H1 (cell line): ENCODE results near the gene GNAQ. TPM values are rescaled to one million over a fixed set of nuclear protein-coding genes. Genes with fewer than 3 reads are reported as not detected.

Source experiments
- CTCF ChIA-PET: fragments of 300-600 bp; sonication (Branson Sonifier 250); formaldehyde crosslinking; loops from one replicate; lab custom pipeline; 2021; ENCODE audit not compliant: partially characterized antibody; lab: Charles Lee
- POLR2A ChIA-PET: fragments of 300-600 bp; sonication (Branson Sonifier 250); formaldehyde crosslinking; loops from one replicate; lab custom pipeline; 2021; ENCODE audit warnings: inconsistent platforms; ENCODE audit not compliant: partially characterized antibody; lab: Charles Lee
- DNase-seq, 2 experiments: peaks; one replicate each; pipeline versions ENCODE4 v3.0.0 to v3.0.0-alpha.2; 2010 to 2022; ENCODE audit warnings: low spot score in 2 of 2, low read depth in 1 of 2, mixed read lengths in 1 of 2
- FAIRE-seq: peaks from 2 replicates; lab custom pipeline; 2011; peaks lifted over from hg19 to GRCh38; lab: Jason Lieb, UNC
- H2AFZ ChIP-seq: 2 replicates; pipeline ENCODE4 v1.8.1; 2012; ENCODE audit warnings: low read length, inconsistent platforms
- H2AK5ac ChIP-seq: 2 replicates; pipeline ENCODE4 v1.6.1; 2013; ENCODE audit warnings: low read depth, low read length
- H2BK120ac ChIP-seq: replicated peaks from 2 replicates; pipeline ENCODE3; 2013; ENCODE audit warnings: low read depth, low read length, inconsistent platforms
- H2BK12ac ChIP-seq: 2 replicates; pipeline ENCODE4 v1.6.1; 2013; ENCODE audit warnings: low read depth, low read length
- H2BK15ac ChIP-seq: 2 replicates; pipeline ENCODE4 v1.6.1; 2013; ENCODE audit warnings: low read length
- H2BK20ac ChIP-seq: 2 replicates; pipeline ENCODE4 v1.6.1; 2013; ENCODE audit warnings: low read length
- H2BK5ac ChIP-seq: 2 replicates; pipeline ENCODE4 v1.6.1; 2013; ENCODE audit warnings: low read depth, low read length
- H3K14ac ChIP-seq: 2 replicates; pipeline ENCODE4 v1.6.1; 2013; ENCODE audit warnings: inconsistent platforms; ENCODE audit not compliant: insufficient read length
- H3K18ac ChIP-seq: 2 replicates; pipeline ENCODE4 v1.6.1; 2013; ENCODE audit warnings: low read length; ENCODE audit errors: extremely low read depth
- H3K23ac ChIP-seq: 2 replicates; pipeline ENCODE4 v1.6.1; 2013; ENCODE audit warnings: inconsistent platforms; ENCODE audit not compliant: insufficient read length
- H3K23me2 ChIP-seq: 2 replicates; pipeline ENCODE4 v1.6.1; 2013; ENCODE audit warnings: low read depth, low read length
- H3K27ac ChIP-seq: 2 replicates; pipeline ENCODE4 v1.6.1; 2011; ENCODE audit warnings: low read depth, low read length, inconsistent platforms
- H3K27me3 ChIP-seq, 4 experiments: replicated peaks in 1 of 4; 1 replicate in 1 of 4; 2 replicates in 3 of 4; pipeline versions ENCODE4 v1.6.1 to v1.8.1; 2011 to 2013; ENCODE audit warnings: low read length in 3 of 4, mild to moderate bottlenecking in 3 of 4, inconsistent platforms in 2 of 4, mixed read lengths in 2 of 4, moderate library complexity in 1 of 4; ENCODE audit not compliant: control insufficient read depth in 3 of 4, insufficient read depth in 3 of 4; ENCODE audit errors: extremely low read depth in 1 of 4
- H3K36me3 ChIP-seq, 4 experiments: 2 replicates each; pipeline versions ENCODE4 v1.6.1 to v1.8.1; 2011 to 2013; ENCODE audit warnings: mild to moderate bottlenecking in 4 of 4, low read length in 3 of 4, moderate library complexity in 2 of 4, control low read depth in 1 of 4, inconsistent platforms in 1 of 4; ENCODE audit not compliant: insufficient read depth in 4 of 4, control insufficient read depth in 2 of 4
- H3K4ac ChIP-seq: replicated peaks from 2 replicates; pipeline ENCODE3; 2013; ENCODE audit warnings: low read length, low read depth, mixed read lengths, inconsistent platforms; ENCODE audit not compliant: insufficient read length
- H3K4me1 ChIP-seq, 4 experiments: replicated peaks in 1 of 4; 1 replicate in 1 of 4; 2 replicates in 3 of 4; pipeline versions ENCODE4 v1.6.1 to v1.8.1; 2011 to 2013; ENCODE audit warnings: low read length in 3 of 4, inconsistent platforms in 2 of 4, mixed read lengths in 1 of 4; ENCODE audit not compliant: insufficient read depth in 4 of 4, control insufficient read depth in 3 of 4
- H3K4me2 ChIP-seq, 2 experiments: 2 replicates each; pipeline versions ENCODE4 v1.6.1 to v1.8.1; 2011 to 2013; ENCODE audit warnings: low read depth in 2 of 2, low read length in 2 of 2, control low read depth in 1 of 2, inconsistent platforms in 1 of 2, mild to moderate bottlenecking in 1 of 2; ENCODE audit not compliant: insufficient read depth in 1 of 2
- H3K4me3 ChIP-seq, 4 experiments: fragments of 200-600, 300-600 bp in 1 of 4; sonication (generic), shearing (Covaris generic), sonication (Bioruptor Twin) in 1 of 4; 2 replicates each; pipeline versions ENCODE4 v1.5.1 to v1.8.1; 2011 to 2016; ENCODE audit warnings: low read length in 4 of 4, low read depth in 3 of 4, control low read depth in 2 of 4, inconsistent platforms in 2 of 4, mild to moderate bottlenecking in 2 of 4, mixed read lengths in 1 of 4, moderate library complexity in 1 of 4; ENCODE audit not compliant: insufficient read depth in 2 of 4; ENCODE audit errors: extremely low read depth in 1 of 4
- H3K56ac ChIP-seq: replicated peaks from 2 replicates; pipeline ENCODE3; 2013; ENCODE audit warnings: low read depth, mild to moderate bottlenecking, mixed read lengths, low read length, inconsistent platforms; ENCODE audit not compliant: insufficient read length
- H3K79me1 ChIP-seq: 2 replicates; pipeline ENCODE4 v1.6.1; 2013; ENCODE audit warnings: low read depth, low read length, control low read depth
- H3K79me2 ChIP-seq, 2 experiments: 2 replicates each; pipeline versions ENCODE4 v1.6.1 to v1.8.1; 2012 to 2013; ENCODE audit warnings: low read length in 2 of 2, mild to moderate bottlenecking in 2 of 2, inconsistent platforms in 1 of 2; ENCODE audit not compliant: insufficient read depth in 2 of 2, control insufficient read depth in 1 of 2
- H3K9ac ChIP-seq, 4 experiments: replicated peaks in 1 of 4; 1 replicate in 1 of 4; 2 replicates in 3 of 4; pipeline versions ENCODE4 v1.6.1 to v1.8.1; 2011 to 2013; ENCODE audit warnings: low read depth in 3 of 4, low read length in 3 of 4, control low read depth in 2 of 4, mild to moderate bottlenecking in 2 of 4, moderate library complexity in 2 of 4, inconsistent platforms in 1 of 4; ENCODE audit errors: extremely low read depth in 1 of 4
- H3K9me3 ChIP-seq, 2 experiments: 2 replicates each; pipeline versions ENCODE4 v1.6.1 to v1.8.1; 2012 to 2013; ENCODE audit warnings: mild to moderate bottlenecking in 2 of 2, moderate library complexity in 2 of 2, control low read depth in 1 of 2, inconsistent platforms in 1 of 2, low read depth in 1 of 2, low read length in 1 of 2, mixed read lengths in 1 of 2; ENCODE audit not compliant: insufficient read depth in 2 of 2
- H4K20me1 ChIP-seq, 2 experiments: replicated peaks in 1 of 2; 2 replicates each; pipeline versions ENCODE3 to v1.8.1; 2011 to 2013; ENCODE audit warnings: inconsistent platforms in 2 of 2, low read length in 2 of 2, mild to moderate bottlenecking in 1 of 2; ENCODE audit not compliant: insufficient read depth in 2 of 2, control insufficient read depth in 1 of 2
- H4K5ac ChIP-seq: 2 replicates; pipeline ENCODE4 v1.6.1; 2013; ENCODE audit warnings: low read length, low read depth, mixed read lengths, inconsistent platforms; ENCODE audit not compliant: insufficient read length
- H4K8ac ChIP-seq: 2 replicates; pipeline ENCODE4 v1.8.0; 2013; ENCODE audit warnings: mild to moderate bottlenecking, moderate library complexity, low read length, inconsistent platforms; ENCODE audit not compliant: insufficient read depth; ENCODE audit errors: extremely low read depth
- H4K91ac ChIP-seq: replicated peaks from 2 replicates; pipeline ENCODE3; 2013; ENCODE audit warnings: low read length, mixed read lengths, inconsistent platforms; ENCODE audit not compliant: insufficient read length
- JUN ChIP-seq: IDR thresholded peaks from 2 replicates; pipeline ENCODE4 v1.6.1; 2011; ENCODE audit warnings: low read depth, mild to moderate bottlenecking, improper control_type of control experiment, low read length
- SRF ChIP-seq: IDR thresholded peaks from 2 replicates; pipeline ENCODE4 v1.6.1; 2011; ENCODE audit warnings: mild to moderate bottlenecking, low read depth, low read length, moderate library complexity
- TCF12 ChIP-seq: IDR thresholded peaks from 2 replicates; pipeline ENCODE4 v1.6.1; 2011; ENCODE audit warnings: low read depth, mild to moderate bottlenecking, low read length
- WGBS, 2 experiments: shearing (Covaris generic) in 1 of 2; methylation state at CpG; one replicate each; pipeline versions ENCODE4 v1.1.6 to v1.1.7; 2013 to 2015; ENCODE audit warnings: low lambda C conversion rate in 2 of 2, mixed read lengths in 2 of 2, inconsistent platforms in 1 of 2, low coverage in 1 of 2, missing lambda C conversion rate in 1 of 2; ENCODE audit not compliant: insufficient replicate concordance in 2 of 2, insufficient coverage in 1 of 2, insufficient read length in 1 of 2; ENCODE audit errors: extremely low coverage in 1 of 2, missing lambda C conversion rate in 1 of 2; 5-methylcytosine and 5-hydroxymethylcytosine counted together
- polyA plus RNA-seq, 7 experiments: library from polyadenylated mRNA; depleted of rRNA in 3 of 7; stranded (reverse) in 5 of 7; unstranded in 2 of 7; fragments of >200 nt in 5 of 7; fragments of 200-250 nt in 2 of 7; gene quantifications; 1 replicate in 5 of 7; 2 replicates in 1 of 7; 4 replicates in 1 of 7; pipeline versions ENCODE4 v1.2.1 to v1.2.3, GENCODE V29; 2011 to 2013; ENCODE audit warnings: missing spikeins in 2 of 7, mixed read lengths in 2 of 7
- total RNA-seq: library from RNA; stranded (reverse); fragmentation: NEBNext Ultra II Directional; extraction: Animal tissue kit (Norgen Biotek cat#: 25700); gene quantifications from 2 replicates; pipeline ENCODE4 v1.2.1, GENCODE V29; 2021

GNAQ gene
- total and polyA plus RNA-seq, 2 of the 8 experiments (the other 6 are each of a cell fraction or from before 2014, with no cell fraction given), result 22.8 to 63.8 TPM

- FAIRE-seq, result no peak
- WGBS, 2 experiments, result 88% methylated on average over 4 of the region's 4 CpGs; no CpG with 5 or more reads in 1 of the 2 experiments
- no peak overlapping the region for H2BK120ac ChIP-seq
- H3K27me3 ChIP-seq, result no peaks in the 10 kb centered on the region
- no peak overlapping the region for H3K56ac ChIP-seq
- no peak overlapping the region for H2BK20ac ChIP-seq
- no peak overlapping the region for H3K9ac ChIP-seq
- H2AFZ ChIP-seq, result no peak overlapping the region
- H4K91ac ChIP-seq, result no peak overlapping the region
- no peak for TF ChIP-seq SRF
- no peak for TF ChIP-seq TCF12
- TF ChIP-seq JUN, result no peak
- TF ChIP-seq, all 59 proteins: peak for 0
- Histone ChIP-seq H3K4me3 (no peak overlapping the region), H3K4me1 (peaks cover 0 to 3% (median 0%) of the 10 kb centered on the region in 4 experiments; a peak in 1 of 7 replicates), H3K36me3 (no peaks in the 10 kb centered on the region), H2BK15ac (no peak overlapping the region), H2AK5ac (no peak overlapping the region), H3K9me3 (no peaks in the 10 kb centered on the region), H2BK12ac (no peak overlapping the region), H4K20me1 (no peaks in the 10 kb centered on the region), H3K4me2 (no peak overlapping the region), H3K14ac (no peak overlapping the region), H3K79me1 (no peaks in the 10 kb centered on the region; the same call in 1 of the 2 replicates), H3K23ac (no peak overlapping the region), H3K18ac (no peak overlapping the region), H3K27ac (no peak overlapping the region), H3K23me2 (no peaks in the 10 kb centered on the region), H4K5ac (no peak overlapping the region), H3K4ac (no peak overlapping the region), H2BK5ac (no peak overlapping the region), H3K79me2 (no peaks in the 10 kb centered on the region), H4K8ac (no peak overlapping the region)
- POLR2A ChIA-PET, result no interaction called here
- DNase-seq, result no peak
- CTCF ChIA-PET, result interaction anchor here (1.9 to 2.2 kb wide), 2 partner anchors 16 to 210 kb away, joined by 5 to 8 read pairs; no protein-coding TSS in a partner anchor
Measured at GRCh38 chr9:77825361-77825760, 206.2 kb downstream of the GNAQ start.
